GM12878 (cell line): ENCODE data around the gene KRT80. TPM values are rescaled to one million over a fixed set of nuclear protein-coding genes. Genes with fewer than 3 reads are reported as not detected.

Experiments
- ATAC-seq: fragments of 200-7000 bp; cut with Tn5 transposase; 3 replicates; pipeline ENCODE4 v1.9.1; 2020; ENCODE audit warnings: mild to moderate bottlenecking, moderate library complexity
- BruUV-seq: library from RNA; stranded (reverse); fragments of 400-500 nt; replicated peaks from 2 replicates; lab custom pipeline; 2021; lab: Mats Ljungman, UMichigan
- CTCF ChIA-PET: fragments of 300-600 bp; sonication (Branson Sonifier 250); formaldehyde crosslinking; extraction: SDS; loops from one replicate; lab custom pipeline; 2021; ENCODE audit warnings: inconsistent platforms; lab: Yijun Ruan, JAX
- POLR2A ChIA-PET: fragments of 350-600 bp; formaldehyde crosslinking; extraction: SDS; loops from one replicate; lab custom pipeline; 2021; ENCODE audit warnings: inconsistent platforms; lab: Charles Lee
- RAD21 ChIA-PET: fragments of 300-600 bp; sonication (Branson Sonifier 250); formaldehyde crosslinking; loops from one replicate; lab custom pipeline; 2023; ENCODE audit warnings: antibody characterized with exemption; ENCODE audit not compliant: unreplicated experiment; lab: Charles Lee
- SMC1A ChIA-PET: fragments of 300-600 bp; sonication (Branson Sonifier 250); formaldehyde crosslinking; loops from one replicate; lab custom pipeline; 2023; ENCODE audit not compliant: unreplicated experiment, uncharacterized antibody; lab: Charles Lee
- DNase-seq: peaks from one replicate; pipeline ENCODE4 v3.0.0-alpha.2; 2011; ENCODE audit warnings: low read depth, low spot score
- FAIRE-seq: peaks from 3 replicates; lab custom pipeline; 2011; peaks lifted over from hg19 to GRCh38; lab: Jason Lieb, UNC
- H2AFZ ChIP-seq: 2 replicates; pipeline ENCODE4 v1.6.0; 2011; ENCODE audit warnings: low read depth, low read length, control low read depth; ENCODE audit not compliant: control insufficient read depth
- H3K27ac ChIP-seq: 2 replicates; pipeline ENCODE4 v1.5.1; 2011; ENCODE audit warnings: control low read depth; ENCODE audit not compliant: control insufficient read depth, insufficient read depth
- H3K27me3 ChIP-seq, 2 experiments: replicated peaks in 1 of 2; 2 replicates each; pipeline versions ENCODE4 v1.6.0 to v1.6.1; 2011; ENCODE audit warnings: low read length in 1 of 2; ENCODE audit not compliant: control insufficient read depth in 2 of 2, insufficient read depth in 2 of 2
- H3K36me3 ChIP-seq, 2 experiments: 2 replicates each; pipeline ENCODE4 v1.5.1; 2011; ENCODE audit warnings: low read length in 1 of 2; ENCODE audit not compliant: control insufficient read depth in 2 of 2, insufficient read depth in 2 of 2
- H3K4me1 ChIP-seq: 2 replicates; pipeline ENCODE4 v1.6.1; 2011; ENCODE audit warnings: mild to moderate bottlenecking, low read length, moderate library complexity, mixed read lengths; ENCODE audit not compliant: control insufficient read depth, insufficient read depth
- H3K4me2 ChIP-seq: 2 replicates; pipeline ENCODE4 v1.6.0; 2011; ENCODE audit warnings: control low read depth; ENCODE audit not compliant: control insufficient read depth, insufficient read depth
- H3K4me3 ChIP-seq: fragments of 200-600 bp; sonication (generic); 2 replicates; pipeline ENCODE4 v1.5.1; 2016
- H3K79me2 ChIP-seq: 2 replicates; pipeline ENCODE4 v1.6.0; 2011; ENCODE audit warnings: low read length; ENCODE audit not compliant: control insufficient read depth, insufficient read depth
- H3K9ac ChIP-seq: 2 replicates; pipeline ENCODE4 v1.8.0; 2011; ENCODE audit warnings: low read length, control low read depth, mixed read lengths; ENCODE audit not compliant: control insufficient read depth, insufficient read depth
- H3K9me3 ChIP-seq: replicated peaks from 3 replicates; pipeline ENCODE4 v1.5.1; 2011; ENCODE audit warnings: mild to moderate bottlenecking, low read length; ENCODE audit not compliant: control insufficient read depth, insufficient read depth
- H4K20me1 ChIP-seq: 2 replicates; pipeline ENCODE4 v1.6.0; 2011; ENCODE audit not compliant: control insufficient read depth, insufficient read depth
- BCL11A ChIP-seq: IDR thresholded peaks from 2 replicates; pipeline ENCODE4 v1.6.1; 2011; ENCODE audit warnings: low read depth, low read length
- CREB1 ChIP-seq: IDR thresholded peaks from 2 replicates; pipeline ENCODE4 v1.6.1; 2012; ENCODE audit warnings: low read depth, mild to moderate bottlenecking, inconsistent platforms
- E2F8 ChIP-seq: fragments of 450-650 bp; IDR thresholded peaks from 2 replicates; pipeline ENCODE4 v1.6.1; 2018; ENCODE audit warnings: mild to moderate bottlenecking, low read depth, moderate library complexity; ENCODE audit not compliant: partially characterized antibody
- E4F1 ChIP-seq: fragments of 450-650 bp; IDR thresholded peaks from 2 replicates; pipeline ENCODE4 v1.6.1; 2018; ENCODE audit warnings: borderline replicate concordance, mild to moderate bottlenecking; ENCODE audit not compliant: partially characterized antibody
- HDAC6 ChIP-seq: fragments of 200-600 bp; sonication (generic); IDR thresholded peaks from one replicate; pipeline ENCODE4 v1.8.0; 2017; ENCODE audit warnings: antibody characterized with exemption; ENCODE audit not compliant: unreplicated experiment
- JUND ChIP-seq: IDR thresholded peaks from 2 replicates; pipeline ENCODE4 v1.6.1; 2012; ENCODE audit warnings: low read depth, mild to moderate bottlenecking, low read length, improper control_type of control experiment, moderate library complexity
- MLLT1 ChIP-seq: fragments of 450-650 bp; IDR thresholded peaks from 2 replicates; pipeline ENCODE4 v1.6.1; 2016; ENCODE audit warnings: mild to moderate bottlenecking
- MTA2 ChIP-seq: fragments of 450-650 bp; IDR thresholded peaks from 2 replicates; pipeline ENCODE4 v1.6.1; 2016; ENCODE audit warnings: low read depth, mild to moderate bottlenecking, moderate library complexity
- NFIC ChIP-seq: IDR thresholded peaks from 2 replicates; pipeline ENCODE4 v1.6.1; 2012; ENCODE audit warnings: low read depth, mild to moderate bottlenecking, inconsistent platforms, low read length, moderate library complexity
- POLR2A ChIP-seq: IDR thresholded peaks from 2 replicates; pipeline ENCODE4 v1.6.1; 2011; ENCODE audit warnings: low read depth, mild to moderate bottlenecking, low read length
- RUNX3 ChIP-seq: IDR thresholded peaks from 2 replicates; pipeline ENCODE4 v1.6.1; 2012; ENCODE audit warnings: low read length, inconsistent platforms
- TCF12 ChIP-seq: IDR thresholded peaks from 2 replicates; pipeline ENCODE4 v1.6.1; 2011; ENCODE audit warnings: low read depth, mild to moderate bottlenecking, low read length
- WGBS: methylation state at CpG from one replicate; pipeline ENCODE4 v1.1.6; 2016; ENCODE audit warnings: low lambda C conversion rate; ENCODE audit not compliant: insufficient replicate concordance, insufficient coverage; ENCODE audit errors: missing lambda C conversion rate; 5-methylcytosine and 5-hydroxymethylcytosine counted together
- in situ Hi-C: fragments of 300-500 bp; cut with MboI; formaldehyde crosslinking; loops from 9 replicates; pipeline ENCODE4 v1.14.3; 2018; ENCODE audit warnings: mixed read lengths
- intact Hi-C: fragments of 100-400 bp; cut with micrococcal nuclease; formaldehyde crosslinking; loops from one replicate; pipeline ENCODE4 v1.14.2; 2022; ENCODE audit not compliant: unreplicated experiment
- polyA plus RNA-seq, 11 experiments: library from polyadenylated mRNA; depleted of rRNA in 4 of 11; unstranded in 6 of 11; stranded (reverse) in 5 of 11; fragments of >200 nt; fragmentation: Nextera tagmentation in 4 of 11; fragmentation: Illumina TruSeq in 1 of 11; extraction: Ambion mirVana in 4 of 11; extraction: Trizol in 1 of 11; gene quantifications; 1 replicate in 1 of 11; 2 replicates in 10 of 11; pipeline versions ENCODE4 v1.2.1 to v1.2.3, GENCODE V29; 2011 to 2016; ENCODE audit warnings: inconsistent platforms in 2 of 11, missing spikeins in 2 of 11, low read depth in 1 of 11
- total RNA-seq, 4 experiments: library from RNA; depleted of rRNA in 3 of 4; stranded (reverse); fragments of >200 nt in 3 of 4; fragmentation: Illumina TruSeq in 1 of 4; extraction: Trizol in 1 of 4; gene quantifications; 2 replicates each; pipeline versions ENCODE4 v1.2.1 to v1.2.3, GENCODE V29; 2013 to 2021

KRT80 gene
- total and polyA plus RNA-seq, 10 of the 15 experiments (the other 5 are each of a cell fraction or from before 2014, with no cell fraction given): 0.01 TPM; not detected in 9

GRCh38 chr12:52201451-52201839 lies 9.6 kb upstream of the KRT80 start:
- no peak for ATAC-seq

More at GRCh38 chr12:52201451-52201839, 9.6 kb upstream of the KRT80 start:
- Histone ChIP-seq H3K9ac (no peak overlapping the region), H4K20me1 (no peaks in the 10 kb centered on the region), H3K4me3 (no peak overlapping the region), H3K27ac (no peak overlapping the region), H3K9me3 (no peaks in the 10 kb centered on the region), H3K79me2 (no peaks in the 10 kb centered on the region), H3K4me2 (no peak overlapping the region), H2AFZ (no peak overlapping the region), H3K4me1 (no peaks in the 10 kb centered on the region), H3K27me3 (peaks cover 3% of the 10 kb centered on the region in 2 experiments; a peak in 3 of 4 replicates), H3K36me3 (no peaks in the 10 kb centered on the region; a peak in 1 of 4 replicates)
- DNase-seq: no peak
- WGBS: 0% methylated on average over 3 of the region's 3 CpGs
- CTCF ChIA-PET: interaction anchor here (1.6 kb wide), 1 partner anchor 10 kb away, joined by 7 read pairs; no protein-coding TSS in a partner anchor
- POLR2A ChIA-PET: no interaction called here
- SMC1A ChIA-PET: no interaction called here
- BruUV-seq: no TSS peak
- intact Hi-C loops: no loop called here
- RAD21 ChIA-PET: no interaction called here
- in situ Hi-C loops: no loop called here
- TF ChIP-seq HDAC6 (no peak), JUND (no peak), CREB1 (no peak), E2F8 (no peak), MLLT1 (no peak), POLR2A (no peak), TCF12 (no peak), BCL11A (no peak), NFIC (no peak), E4F1 (no peak), MTA2 (no peak), RUNX3 (no peak)
- FAIRE-seq: no peak
